ENCODE measurements around the gene SIM2. TPM values are rescaled to one million over a fixed set of nuclear protein-coding genes. Genes with fewer than 3 reads are reported as not detected.

Gene SIM2
- total RNA-seq, 1 donor from 2014 or later: 14.8 TPM

- TF ChIP-seq CTCF (conservative IDR thresholded peaks at IDR 0.05): no peak
- Mint-ChIP-seq H3K36me3 (no peaks in the 10 kb centered on the region), H3K27ac (no peak overlapping the region), H3K4me1 (ENCODE audit: unreplicated experiment) (no peaks in the 10 kb centered on the region), H3K4me3 (no peak overlapping the region), H3K27me3 (peaks cover 87% of the 10 kb centered on the region), H3K9me3 (no peaks in the 10 kb centered on the region)
- no peak for DNase-seq (ENCODE audit: extremely low spot score, unreplicated experiment)
These were observed 19.1 kb downstream of the SIM2 start for GRCh38 chr21:36717976-36718375.

GRCh38 chr21:36718951-36719501 is 20.1 kb downstream of the SIM2 start:
- Mint-ChIP-seq H3K27ac (no peak overlapping the region), H3K9me3 (no peaks in the 10 kb centered on the region), H3K36me3 (no peaks in the 10 kb centered on the region), H3K4me1 (ENCODE audit: unreplicated experiment) (no peaks in the 10 kb centered on the region), H3K4me3 (no peak overlapping the region), H3K27me3 (peaks cover 81% of the 10 kb centered on the region)
- no peak for DNase-seq (ENCODE audit: extremely low spot score, unreplicated experiment)
- TF ChIP-seq CTCF (conservative IDR thresholded peaks at IDR 0.05): no peak

GRCh38 chr21:36719614-36720013 is 20.7 kb downstream of the SIM2 start:
- H3K9me3 Mint-ChIP-seq: no peaks in the 10 kb centered on the region
- H3K4me1 Mint-ChIP-seq (ENCODE audit: unreplicated experiment): no peaks in the 10 kb centered on the region
- no peak overlapping the region for H3K27ac Mint-ChIP-seq
- H3K4me3 Mint-ChIP-seq: no peak overlapping the region
- no peak for DNase-seq (ENCODE audit: extremely low spot score, unreplicated experiment)
- H3K36me3 Mint-ChIP-seq: no peaks in the 10 kb centered on the region
- peaks cover 80% of the 10 kb centered on the region for H3K27me3 Mint-ChIP-seq
- no peak for TF ChIP-seq CTCF (conservative IDR thresholded peaks at IDR 0.05)

GRCh38 chr21:36721817-36722216 is 22.9 kb downstream of the SIM2 start:
- Mint-ChIP-seq H3K4me1 (ENCODE audit: unreplicated experiment) (no peaks in the 10 kb centered on the region), H3K4me3 (no peak overlapping the region), H3K9me3 (no peaks in the 10 kb centered on the region), H3K27me3 (peaks cover 59% of the 10 kb centered on the region), H3K27ac (no peak overlapping the region), H3K36me3 (no peaks in the 10 kb centered on the region)
- no peak for TF ChIP-seq CTCF (conservative IDR thresholded peaks at IDR 0.05)
- DNase-seq (ENCODE audit: extremely low spot score, unreplicated experiment): no peak

- TF ChIP-seq CTCF (conservative IDR thresholded peaks at IDR 0.05): no peak
- no peak for DNase-seq (ENCODE audit: extremely low spot score, unreplicated experiment)
- Mint-ChIP-seq H3K27ac (no peak overlapping the region), H3K27me3 (peaks cover 57% of the 10 kb centered on the region), H3K36me3 (no peaks in the 10 kb centered on the region), H3K4me1 (ENCODE audit: unreplicated experiment) (no peaks in the 10 kb centered on the region), H3K9me3 (no peaks in the 10 kb centered on the region), H3K4me3 (no peak overlapping the region)
These were observed 23.8 kb downstream of the SIM2 start for GRCh38 chr21:36722370-36723368.
